SIG-M5 (cell line): Measurements from ENCODE around the gene KXD1.
"Not testable (repeated sequence)": the region's sequence is repeated elsewhere in the genome, so short reads cannot be mapped to it uniquely, and the experiment has no call there.

Source experiments
- DNase-seq: peaks from one replicate; lab custom pipeline; 2025; lab: John Stamatoyannopoulos, UW

The KXD1 gene, protein sequence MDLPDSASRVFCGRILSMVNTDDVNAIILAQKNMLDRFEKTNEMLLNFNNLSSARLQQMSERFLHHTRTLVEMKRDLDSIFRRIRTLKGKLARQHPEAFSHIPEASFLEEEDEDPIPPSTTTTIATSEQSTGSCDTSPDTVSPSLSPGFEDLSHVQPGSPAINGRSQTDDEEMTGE

DNA sequence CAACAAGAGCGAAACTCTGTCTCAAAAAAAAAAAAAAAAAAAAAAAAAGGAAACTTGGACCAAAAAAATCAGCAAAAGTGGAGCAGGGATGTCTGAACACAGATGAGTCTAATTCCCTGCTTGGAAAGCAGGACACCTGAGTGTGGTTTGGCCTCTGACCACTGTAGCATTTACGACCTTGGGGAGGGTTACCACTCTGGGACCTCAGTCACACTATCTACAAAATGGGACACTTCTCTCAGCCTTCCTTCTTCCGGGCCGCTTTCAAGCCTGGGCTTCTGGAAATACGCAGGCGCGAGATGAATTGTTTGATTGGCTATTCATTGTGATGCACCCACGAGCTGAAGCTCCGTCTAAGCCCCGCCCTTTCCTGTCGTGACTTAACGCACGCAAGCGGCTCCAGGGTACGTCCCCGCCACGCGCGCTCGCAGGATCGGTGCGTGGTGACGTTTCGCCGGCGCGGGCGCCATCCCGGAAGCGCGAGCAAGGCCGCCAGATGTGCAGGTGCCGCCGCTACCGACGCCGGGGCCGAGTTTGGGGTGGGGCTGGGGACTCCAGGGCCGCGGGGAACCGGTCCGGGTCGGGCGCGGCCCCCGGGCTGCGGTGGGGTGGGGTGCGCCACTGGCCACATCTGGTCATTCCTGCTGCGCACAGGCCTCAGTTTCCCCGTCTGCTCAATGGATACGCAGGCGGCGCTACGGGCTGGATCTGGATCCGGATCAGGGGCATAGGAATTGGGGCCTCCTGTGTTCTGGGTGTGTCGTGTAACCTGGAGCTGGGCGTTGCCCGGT, at the start of gene KXD1:
Gene KXD1, plus strand, starts transcription at position 460 of the 791 bp plus-strand sequence. CDS start 4,187 bp downstream, outside the sequence.
- DNase-seq: peak; percentile 95

DNA sequence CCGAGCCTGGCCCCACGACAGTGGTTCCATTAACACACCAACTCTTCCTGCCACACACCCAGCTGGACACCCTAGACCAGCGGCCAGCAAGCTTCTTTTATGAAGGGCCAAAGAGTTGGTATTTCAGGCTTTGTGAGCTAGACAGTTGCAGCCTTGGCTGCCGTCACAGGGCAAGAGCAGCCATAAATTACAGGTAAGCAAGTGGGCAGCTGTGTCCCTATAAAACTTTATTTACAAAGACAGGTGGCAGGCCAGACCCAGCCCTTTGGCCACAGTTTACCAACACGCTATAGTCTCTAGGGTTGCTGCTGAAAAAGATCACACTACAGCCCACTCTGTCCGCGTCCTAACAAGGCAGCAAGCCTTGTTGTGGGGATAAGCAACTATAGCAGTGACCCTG, 49.1 kb upstream of the KXD1 start:
- DNase-seq: no peak

GRCh38 chr19:18510216-18510615, 47.5 kb upstream of the KXD1 start:
- no peak for DNase-seq

DNA sequence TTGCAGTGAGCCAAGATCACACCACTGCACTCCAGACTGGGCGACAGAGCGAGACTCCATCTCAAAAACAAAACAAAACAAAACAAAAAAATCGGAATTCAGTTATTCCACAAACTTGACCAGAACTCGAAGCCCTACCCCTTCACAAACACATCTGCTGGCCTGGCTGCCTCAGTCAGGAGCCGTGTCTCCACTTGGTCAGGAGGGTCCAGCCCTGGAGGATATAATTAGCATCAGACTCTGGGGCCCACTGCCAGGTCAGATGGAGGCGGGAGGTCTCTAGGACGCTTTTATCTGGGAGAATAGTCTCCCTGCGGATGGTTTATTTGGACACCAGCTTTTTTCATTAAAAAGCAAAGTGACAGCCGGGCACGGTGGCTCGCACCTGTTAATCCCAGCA, 43.8 kb upstream of the KXD1 start:
- DNase-seq: no peak

- no peak for DNase-seq
Observed at GRCh38 chr19:18514800-18515682, 42.6 kb upstream of the KXD1 start.

GRCh38 chr19:18515959-18516358, 41.7 kb upstream of the KXD1 start:
- no peak for DNase-seq

DNA sequence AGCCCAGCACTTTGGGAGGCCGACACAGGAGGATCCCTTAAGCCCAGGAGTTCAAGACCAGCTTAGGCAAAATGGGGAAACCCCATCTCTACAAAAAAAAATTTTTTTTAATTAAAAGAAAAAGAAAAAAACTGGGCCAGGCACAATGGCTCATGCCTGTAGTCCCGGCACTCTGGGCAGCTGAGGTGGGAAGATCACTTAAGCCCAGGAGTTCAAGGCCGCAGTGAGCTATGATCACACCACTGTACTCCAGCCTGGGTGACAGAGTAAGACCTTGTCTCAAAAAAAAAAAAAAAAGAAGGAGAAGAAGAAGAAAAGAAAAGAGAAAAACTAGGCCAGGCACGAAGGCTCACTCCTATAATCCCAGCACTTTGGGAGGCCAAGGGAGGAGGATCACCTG, 40.1 kb upstream of the KXD1 start:
- DNase-seq: no peak

- no peak for DNase-seq
Observed at GRCh38 chr19:18518639-18519038, 39.0 kb upstream of the KXD1 start.

DNA sequence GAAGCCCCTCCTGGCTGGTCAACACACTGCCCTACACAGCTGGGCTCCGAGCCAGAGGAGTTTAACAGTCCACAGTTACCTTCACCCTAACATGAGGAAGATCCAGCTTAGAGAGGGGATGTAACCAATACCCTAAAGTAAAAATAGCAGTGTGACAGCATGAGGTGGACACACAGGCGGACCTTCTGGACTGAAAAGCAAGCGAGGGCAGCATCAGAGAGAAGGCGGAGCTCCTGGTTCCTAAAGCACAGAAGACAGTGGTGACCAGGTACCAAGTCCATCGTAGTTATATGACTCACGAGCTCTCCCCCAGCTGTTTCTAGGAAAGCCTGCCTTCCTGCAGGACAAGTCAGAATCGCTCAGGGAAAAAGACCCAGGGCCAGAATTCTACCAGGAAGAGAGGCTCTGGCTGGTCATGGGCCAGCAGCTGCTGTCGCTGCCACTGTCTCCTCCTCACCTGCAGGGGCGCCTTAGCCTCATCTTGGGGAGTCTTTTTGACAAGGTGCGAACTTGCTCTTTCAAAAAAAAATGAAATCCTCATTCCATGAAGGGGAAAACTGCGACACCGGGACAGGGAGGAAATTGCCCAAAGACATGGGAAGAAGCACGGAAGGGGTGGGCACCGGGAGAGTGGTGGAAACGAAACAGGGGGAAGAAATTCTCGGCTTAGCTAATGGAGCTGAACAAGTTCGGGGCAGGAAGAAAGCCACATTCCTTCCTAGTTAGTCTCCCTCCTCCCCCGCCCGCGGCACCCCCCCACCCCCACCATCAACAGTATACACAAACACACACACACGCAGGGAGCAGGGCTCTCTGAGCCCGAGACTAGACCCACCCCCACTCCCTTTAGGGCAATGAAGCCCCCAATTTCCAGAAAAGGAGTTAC, 37.5 kb upstream of the KXD1 start:
- DNase-seq: no peak

DNA sequence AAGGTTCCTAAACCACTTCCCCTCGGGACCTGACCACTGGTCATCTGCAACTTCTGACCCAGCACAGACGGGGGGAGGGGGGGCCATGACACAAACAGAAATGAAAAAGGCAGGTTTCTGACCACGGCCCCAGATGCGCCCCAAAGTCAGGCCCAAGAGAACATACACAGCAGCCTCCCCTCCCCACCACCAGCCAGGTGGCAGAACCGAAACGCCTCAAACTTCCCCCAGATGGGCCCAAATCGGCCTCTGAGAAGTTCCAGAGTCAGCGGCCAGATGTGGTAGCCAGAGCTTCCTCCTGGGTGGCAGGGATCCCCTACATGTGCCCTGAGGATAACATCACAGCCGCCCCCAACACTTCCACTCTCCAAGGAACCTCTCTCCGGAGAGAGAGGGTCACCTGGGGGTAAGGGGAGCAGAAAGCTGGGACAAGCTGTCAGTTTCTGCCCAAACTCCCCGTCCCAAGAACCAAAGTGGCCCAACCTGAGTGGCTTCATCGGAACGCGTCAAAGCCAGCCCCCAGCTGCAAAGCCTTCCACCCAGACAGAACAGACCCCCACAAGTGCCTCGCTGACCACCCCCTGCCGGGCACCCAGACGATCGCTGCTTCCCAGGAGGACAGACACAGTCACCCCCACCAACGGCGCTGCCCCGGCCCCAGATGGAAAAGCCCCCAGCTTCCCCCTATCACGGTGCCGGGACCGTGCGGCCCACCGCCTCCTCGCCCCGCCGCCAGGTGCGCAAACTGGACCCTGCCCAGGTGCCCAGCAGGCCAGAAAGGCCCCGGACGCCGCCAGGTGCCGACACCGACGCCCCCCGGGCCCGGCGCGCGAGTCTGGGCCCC, 36.6 kb upstream of the KXD1 start:
- DNase-seq: no peak

DNA sequence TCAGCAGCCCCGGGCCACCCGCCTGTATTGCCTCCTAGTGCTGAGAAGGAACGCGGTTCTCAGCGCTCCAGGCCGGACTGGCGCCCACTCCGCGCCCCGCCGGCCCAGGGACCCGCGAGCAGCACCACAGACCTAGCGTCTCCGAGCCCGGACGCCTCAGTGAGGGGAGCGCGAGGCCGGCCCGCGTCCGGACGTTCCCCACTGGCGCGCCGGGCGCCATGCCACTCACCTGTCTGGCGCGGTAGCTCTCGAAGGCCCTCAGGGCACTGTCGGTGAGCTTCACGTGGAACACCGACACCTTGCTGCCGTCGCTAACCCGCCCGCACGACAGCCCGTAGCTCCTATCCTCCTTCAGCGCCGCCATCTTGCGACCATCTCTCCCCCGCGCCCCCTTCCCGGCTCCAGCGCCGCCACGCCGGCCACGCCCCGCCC, 36.0 kb upstream of the KXD1 start, which contains the start of gene ELL:
Gene ELL, minus strand, starts transcription at position 379 of the 432 bp plus-strand sequence. Its CDS starts 15 bp downstream, at position 364.
- DNase-seq: no peak

DNA sequence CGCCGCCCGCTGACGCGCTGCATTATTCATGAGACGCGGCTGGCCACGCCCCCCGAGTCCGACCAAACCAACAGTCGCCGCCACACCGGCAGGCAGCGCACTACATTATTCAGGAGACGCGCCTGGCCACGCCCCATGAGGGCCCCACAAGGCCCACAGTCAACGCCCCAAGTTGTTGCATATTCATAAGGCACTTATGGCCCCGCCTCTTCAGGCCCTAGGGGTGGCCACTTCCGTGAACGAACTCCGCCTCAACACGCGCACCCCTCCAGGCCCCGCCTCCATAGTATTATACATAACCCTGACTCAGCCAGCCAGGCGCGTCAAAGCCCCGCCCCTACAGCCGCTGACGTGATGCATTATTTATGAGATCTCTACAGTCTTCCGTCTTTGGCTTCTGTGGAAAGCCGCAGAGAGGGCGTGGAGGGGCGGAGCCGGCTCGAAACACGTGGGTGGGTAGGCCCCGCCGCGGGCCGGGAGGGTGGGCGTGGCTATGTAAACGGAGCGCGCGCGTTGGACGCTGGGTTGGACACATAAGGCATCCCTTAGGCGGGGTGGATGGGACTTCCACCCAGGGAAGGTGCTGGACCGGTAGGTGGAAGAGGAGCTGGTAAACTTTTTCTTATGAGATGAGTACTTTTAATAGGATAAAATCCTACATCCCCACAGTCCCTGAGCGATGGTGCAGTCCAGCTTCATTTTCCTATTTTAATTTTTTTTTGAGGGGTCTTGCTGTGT, 35.4 kb upstream of the KXD1 start:
- peak; percentile 95 for DNase-seq

DNA sequence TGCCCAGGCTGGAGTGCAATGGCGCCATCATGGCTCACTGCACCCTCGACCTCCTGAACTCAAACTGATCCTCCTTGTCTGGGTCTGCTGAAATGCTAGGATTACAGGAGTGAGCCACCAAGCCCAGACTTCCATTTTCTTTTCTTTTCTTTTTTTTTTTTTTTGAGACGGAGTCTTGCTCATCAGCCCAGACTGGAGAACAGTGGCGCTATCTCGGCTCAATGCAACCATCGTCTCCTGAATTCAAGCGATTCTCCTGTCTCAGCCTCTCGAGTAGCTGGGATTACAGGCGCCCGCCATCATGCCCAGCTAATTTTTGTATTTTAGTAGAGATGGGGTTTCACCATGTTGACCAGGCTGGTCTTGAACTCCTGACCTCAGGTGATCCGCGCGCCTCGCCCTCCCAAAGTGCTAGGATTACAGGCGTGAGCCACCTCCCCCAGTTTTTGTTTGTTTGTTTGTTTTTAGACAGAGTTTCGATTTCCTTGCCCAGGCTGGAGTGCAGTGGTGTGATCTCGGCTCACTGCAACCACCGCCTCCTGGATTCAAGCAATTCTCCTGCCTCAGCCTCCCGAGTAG, 34.7 kb upstream of the KXD1 start:
- DNase-seq: not testable (repeated sequence)

GRCh38 chr19:18523841-18524240, 33.8 kb upstream of the KXD1 start:
- DNase-seq: no peak

- no peak for DNase-seq
Observed at GRCh38 chr19:18526316-18526715, 31.4 kb upstream of the KXD1 start.

DNA sequence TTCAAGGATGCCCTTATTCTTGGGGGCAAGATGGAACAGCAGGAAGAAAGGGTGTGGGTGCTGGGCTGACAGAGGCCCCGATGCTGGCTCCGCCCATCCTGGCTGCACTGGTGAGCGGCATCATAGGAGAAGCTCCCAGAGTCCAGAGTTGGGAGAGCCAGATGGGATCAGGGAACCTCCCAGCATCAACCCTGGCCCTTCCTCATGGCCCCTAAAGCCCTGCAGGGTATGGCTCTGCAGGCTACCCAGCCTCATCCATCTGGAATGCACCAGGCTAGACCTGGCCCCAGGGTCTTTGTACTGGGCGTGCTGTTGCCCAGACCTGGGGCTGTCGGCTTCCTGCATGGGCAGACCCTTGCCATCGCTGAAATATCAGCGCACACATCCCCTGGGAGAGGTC, 27.9 kb upstream of the KXD1 start:
- no peak for DNase-seq

GRCh38 chr19:18531485-18531884, 26.2 kb upstream of the KXD1 start:
- DNase-seq: no peak

GRCh38 chr19:18532168-18532890, 25.3 kb upstream of the KXD1 start:
- no peak for DNase-seq

DNA sequence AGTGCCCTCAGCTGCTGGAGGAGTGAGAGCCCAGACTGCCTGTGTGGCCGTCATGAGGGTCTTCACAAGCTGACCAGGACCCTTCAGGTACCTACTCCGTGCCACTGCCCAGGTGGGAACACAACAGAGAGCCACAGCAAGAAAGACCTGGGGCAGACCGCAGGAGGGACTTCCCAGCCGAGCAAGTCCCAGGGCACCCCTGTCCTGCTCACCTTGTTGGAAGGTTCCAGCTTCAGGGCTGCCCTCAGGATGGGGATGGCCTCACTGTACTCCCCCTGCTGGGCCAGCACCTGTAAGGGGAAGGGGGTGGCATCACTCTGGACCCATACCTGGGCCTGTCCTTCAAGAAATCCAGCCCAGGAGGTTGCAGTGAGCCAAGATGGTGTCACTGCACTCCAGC, 24.6 kb upstream of the KXD1 start:
- DNase-seq: no peak
